HEK293T (cell line): ENCODE data around the gene PCDH10.

Experiments
- FOXM1 ChIP-seq: fragments of 450-650 bp; IDR thresholded peaks from 2 replicates; pipeline ENCODE4 v1.6.1; 2017; ENCODE audit warnings: mild to moderate bottlenecking, borderline replicate concordance
- L3MBTL2 ChIP-seq: fragments of 450-650 bp; conservative IDR thresholded peaks from 2 replicates; pipeline ENCODE4 v1.6.1; 2016; ENCODE audit warnings: mild to moderate bottlenecking
- SP1 ChIP-seq: fragments of 450-650 bp; IDR thresholded peaks from 2 replicates; pipeline ENCODE4 v1.6.1; 2017

DNA sequence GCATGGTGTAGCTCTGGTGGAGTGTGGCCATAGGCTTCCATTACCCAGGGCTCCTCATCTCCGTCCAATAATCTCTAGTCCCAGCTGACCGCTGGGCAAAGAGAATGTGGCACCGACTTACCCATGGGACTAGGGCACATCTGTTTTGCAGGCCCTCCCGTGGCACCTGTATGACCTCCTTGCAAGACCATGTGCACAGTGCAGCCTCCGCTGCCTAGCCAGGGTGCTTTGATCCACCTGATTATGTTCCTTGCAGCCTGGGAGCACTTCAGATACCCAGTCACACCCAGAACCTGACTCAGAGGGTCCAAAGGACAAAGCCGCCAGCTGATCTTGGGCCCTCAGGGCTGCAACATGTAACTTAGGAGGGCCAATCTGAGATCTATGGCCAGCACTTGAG is 84.8 kb downstream of the PCDH10 start:
- TF ChIP-seq FOXM1, result no peak
- no peak for TF ChIP-seq SP1
- TF ChIP-seq L3MBTL2, result no peak
